GM19468 (cell line): ENCODE data around the gene TMEM132D.
"Not testable (repeated sequence)": the region's sequence is repeated elsewhere in the genome, so short reads cannot be mapped to it uniquely, and the experiment has no call there.

ENCODE experiments used
- ATAC-seq: cut with Tn5 transposase; IDR thresholded peaks from one replicate; pipeline ENCODE4 v1.9.1; 2021; ENCODE audit warnings: mild to moderate bottlenecking, moderate library complexity, moderate number of reproducible peaks; ENCODE audit not compliant: unreplicated experiment; ENCODE audit errors: extremely low read depth

The TMEM132D gene

GRCh38 chr12:129063600-129063999, 840.2 kb downstream of the TMEM132D start:
- ATAC-seq = no peak

- ATAC-seq = no peak
These were observed 850.6 kb downstream of the TMEM132D start for GRCh38 chr12:129053232-129053631.

- ATAC-seq = no peak
These were observed 851.5 kb downstream of the TMEM132D start for GRCh38 chr12:129052373-129052772.

GRCh38 chr12:129049917-129050316, 853.9 kb downstream of the TMEM132D start:
- ATAC-seq = no peak

- not testable (repeated sequence) for ATAC-seq
These were observed 860.5 kb downstream of the TMEM132D start for GRCh38 chr12:129043334-129043733.

GRCh38 chr12:129036135-129036534, 867.7 kb downstream of the TMEM132D start:
- no peak for ATAC-seq

GRCh38 chr12:129034558-129035289, 869.1 kb downstream of the TMEM132D start:
- ATAC-seq = no peak

- ATAC-seq = no peak
These were observed 875.0 kb downstream of the TMEM132D start for GRCh38 chr12:129028844-129029243.

- no peak for ATAC-seq
These were observed 878.8 kb downstream of the TMEM132D start for GRCh38 chr12:129025055-129025454.
